H1 (cell line): ENCODE measurements around the gene SMIM23. TPM values are rescaled to one million over a fixed set of nuclear protein-coding genes. Genes with fewer than 3 reads are reported as not detected.

Source experiments
- ASH2L ChIP-seq: fragments of 200-600, 300-600 bp; sonication (generic); IDR thresholded peaks from one replicate; pipeline ENCODE4 v1.7.1; 2017; ENCODE audit warnings: low read length
- ATF3 ChIP-seq: IDR thresholded peaks from 2 replicates; pipeline ENCODE4 v1.6.1; 2011; ENCODE audit warnings: low read depth, mild to moderate bottlenecking, low read length; ENCODE audit not compliant: insufficient read depth
- BRCA1 ChIP-seq: IDR thresholded peaks from 2 replicates; pipeline ENCODE4 v1.6.1; 2012; ENCODE audit warnings: low read depth, low read length, improper control_type of control experiment
- CHD7 ChIP-seq: fragments of 300-600 bp; sonication (generic); IDR thresholded peaks from 2 replicates; pipeline ENCODE4 v1.7.1; 2012; ENCODE audit warnings: low read length, moderate library complexity, mild to moderate bottlenecking, inconsistent platforms; ENCODE audit not compliant: insufficient replicate concordance
- GTF2F1 ChIP-seq: IDR thresholded peaks from 2 replicates; pipeline ENCODE4 v1.6.1; 2012; ENCODE audit warnings: low read depth, low read length, improper control_type of control experiment, borderline replicate concordance
- JUND ChIP-seq: IDR thresholded peaks from 2 replicates; pipeline ENCODE4 v1.6.1; 2011; ENCODE audit warnings: mild to moderate bottlenecking, improper control_type of control experiment, low read length
- SIX5 ChIP-seq: IDR thresholded peaks from 2 replicates; pipeline ENCODE4 v1.6.1; 2011; ENCODE audit warnings: mild to moderate bottlenecking, low read depth, low read length
- YY1 ChIP-seq: IDR thresholded peaks from 2 replicates; pipeline ENCODE4 v1.6.1; 2011; ENCODE audit warnings: low read depth, mild to moderate bottlenecking, low read length
- ZNF274 ChIP-seq: IDR thresholded peaks from 2 replicates; pipeline ENCODE4 v1.7.0; 2012; ENCODE audit warnings: low read length, borderline replicate concordance; ENCODE audit errors: extremely low read depth
- polyA plus RNA-seq, 7 experiments: library from polyadenylated mRNA; depleted of rRNA in 3 of 7; stranded (reverse) in 5 of 7; unstranded in 2 of 7; fragments of >200 nt in 5 of 7; fragments of 200-250 nt in 2 of 7; gene quantifications; 1 replicate in 5 of 7; 2 replicates in 1 of 7; 4 replicates in 1 of 7; pipeline versions ENCODE4 v1.2.1 to v1.2.3, GENCODE V29; 2011 to 2013; ENCODE audit warnings: missing spikeins in 2 of 7, mixed read lengths in 2 of 7
- total RNA-seq: library from RNA; stranded (reverse); fragmentation: NEBNext Ultra II Directional; extraction: Animal tissue kit (Norgen Biotek cat#: 25700); gene quantifications from 2 replicates; pipeline ENCODE4 v1.2.1, GENCODE V29; 2021

Gene SMIM23
- total and polyA plus RNA-seq, 2 of the 8 experiments (the other 6 are each of a cell fraction or from before 2014, with no cell fraction given), result not detected

GRCh38 chr5:171762903-171763302 is 22.7 kb upstream of the SMIM23 start (continued):
- TF ChIP-seq CHD7 (no peak), SIX5 (no peak), ATF3 (no peak), BRCA1 (no peak), JUND (no peak), ASH2L (no peak), YY1 (no peak), ZNF274 (no peak), GTF2F1 (no peak)
